WERI-Rb-1 (cell line): ENCODE measurements around the gene FZD2.
A peak's percentile ranks its signal among the peaks of the same experiment; 100 is the strongest.

ENCODE experiments used
- DNase-seq: peaks from one replicate; pipeline ENCODE4 v3.0.0-alpha.2; 2020
- H3K27ac ChIP-seq: fragments of 250-450 bp; sonication (Bioruptor Pico); 2 replicates; pipeline ENCODE4 v1.5.1; 2020; ENCODE audit warnings: mild to moderate bottlenecking, moderate library complexity
- H3K27me3 ChIP-seq: fragments of 250-450 bp; sonication (Bioruptor Pico); 2 replicates; pipeline ENCODE4 v1.5.1; 2021; ENCODE audit warnings: mild to moderate bottlenecking, low read depth, moderate library complexity; ENCODE audit not compliant: insufficient read depth, severe bottlenecking
- H3K36me3 ChIP-seq: fragments of 250-450 bp; sonication (Bioruptor Pico); 2 replicates; pipeline ENCODE4 v1.5.1; 2020; ENCODE audit warnings: mild to moderate bottlenecking, moderate library complexity
- H3K4me3 ChIP-seq: 2 replicates; pipeline ENCODE4 v1.5.1; 2011; ENCODE audit warnings: low read depth, mild to moderate bottlenecking, control low read depth, low read length
- H3K9me3 ChIP-seq: fragments of 250-450 bp; sonication (Bioruptor Pico); 2 replicates; pipeline ENCODE4 v1.5.1; 2021; ENCODE audit warnings: mild to moderate bottlenecking, moderate library complexity; ENCODE audit not compliant: severe bottlenecking
- TF ChIP-seq, protein P1 (sequence below): IDR thresholded peaks from 2 replicates; pipeline ENCODE4 v1.5.1; 2011; ENCODE audit warnings: low read depth, mild to moderate bottlenecking, control low read depth, inconsistent platforms, low read length

Gene FZD2

DNA sequence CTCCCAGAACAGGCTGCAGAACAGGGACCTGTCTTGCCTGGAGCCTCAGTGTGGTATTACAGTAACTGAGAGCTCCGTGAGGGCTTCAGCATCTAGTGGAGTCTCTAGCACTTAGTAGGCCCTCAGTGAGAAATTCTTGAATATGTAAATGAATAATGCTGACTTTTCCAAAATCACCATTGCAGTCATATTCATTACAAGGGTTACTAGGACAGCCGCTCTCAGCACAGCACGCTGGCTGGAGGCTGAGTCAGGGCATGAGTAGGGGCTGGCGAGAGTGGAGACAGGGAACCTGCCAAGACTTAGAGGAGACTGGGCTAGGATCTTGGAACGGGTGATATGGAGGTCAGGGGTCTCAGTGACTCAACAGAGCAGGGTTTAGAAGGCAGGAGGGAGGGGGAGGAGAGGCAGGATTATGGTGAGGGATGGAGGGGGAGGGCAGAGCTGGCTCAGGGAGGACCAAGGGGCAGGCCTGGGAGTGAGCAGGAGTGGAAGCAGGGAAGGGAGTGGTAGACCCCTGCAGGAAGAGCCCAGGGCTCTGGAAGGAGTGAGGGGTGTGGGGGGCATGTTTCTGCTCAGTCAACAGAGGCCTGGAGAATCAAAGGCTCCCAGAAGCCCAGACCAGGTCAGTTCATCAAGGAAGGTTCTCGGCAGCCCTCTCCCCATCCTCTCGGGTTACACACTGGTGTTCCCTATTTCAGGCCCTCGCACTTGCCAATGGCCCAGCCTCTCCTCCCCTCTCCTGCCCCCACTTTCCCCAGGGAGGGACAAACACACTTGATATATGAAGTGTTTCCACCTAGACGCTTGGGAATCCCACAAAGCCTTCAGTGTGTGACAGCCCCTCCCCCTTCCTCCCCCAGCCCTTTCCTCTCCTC is 42.3 kb downstream of the FZD2 start:
- TF ChIP-seq, protein P1, sequence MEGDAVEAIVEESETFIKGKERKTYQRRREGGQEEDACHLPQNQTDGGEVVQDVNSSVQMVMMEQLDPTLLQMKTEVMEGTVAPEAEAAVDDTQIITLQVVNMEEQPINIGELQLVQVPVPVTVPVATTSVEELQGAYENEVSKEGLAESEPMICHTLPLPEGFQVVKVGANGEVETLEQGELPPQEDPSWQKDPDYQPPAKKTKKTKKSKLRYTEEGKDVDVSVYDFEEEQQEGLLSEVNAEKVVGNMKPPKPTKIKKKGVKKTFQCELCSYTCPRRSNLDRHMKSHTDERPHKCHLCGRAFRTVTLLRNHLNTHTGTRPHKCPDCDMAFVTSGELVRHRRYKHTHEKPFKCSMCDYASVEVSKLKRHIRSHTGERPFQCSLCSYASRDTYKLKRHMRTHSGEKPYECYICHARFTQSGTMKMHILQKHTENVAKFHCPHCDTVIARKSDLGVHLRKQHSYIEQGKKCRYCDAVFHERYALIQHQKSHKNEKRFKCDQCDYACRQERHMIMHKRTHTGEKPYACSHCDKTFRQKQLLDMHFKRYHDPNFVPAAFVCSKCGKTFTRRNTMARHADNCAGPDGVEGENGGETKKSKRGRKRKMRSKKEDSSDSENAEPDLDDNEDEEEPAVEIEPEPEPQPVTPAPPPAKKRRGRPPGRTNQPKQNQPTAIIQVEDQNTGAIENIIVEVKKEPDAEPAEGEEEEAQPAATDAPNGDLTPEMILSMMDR = no peak
- Histone ChIP-seq H3K9me3 (no peaks in the 10 kb centered on the region), H3K27ac (peak overlapping the region; percentile 54), H3K4me3 (no peak overlapping the region), H3K36me3 (no peaks in the 10 kb centered on the region), H3K27me3 (no peaks in the 10 kb centered on the region)
- DNase-seq = peak; percentile 84

DNA sequence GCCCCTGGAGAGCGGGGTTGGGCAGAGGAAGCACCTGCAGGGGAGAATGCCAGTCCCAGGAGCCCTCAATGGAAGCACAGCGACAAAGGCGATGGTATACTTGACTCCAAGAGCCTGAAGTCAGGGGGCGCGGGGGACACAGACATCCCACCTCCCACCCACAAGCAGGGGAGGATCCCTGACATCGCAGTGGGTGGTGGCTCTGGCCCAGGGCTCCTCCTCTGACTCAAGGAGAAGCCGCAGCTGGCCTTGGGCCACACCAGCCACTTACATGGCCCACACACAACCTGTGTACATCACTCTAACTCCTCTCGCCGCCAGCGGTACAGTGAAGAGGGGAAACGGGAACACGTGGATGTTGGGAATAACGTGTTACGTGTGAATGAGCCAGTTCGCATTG is 44.3 kb downstream of the FZD2 start:
- DNase-seq = no peak
- H3K27me3 ChIP-seq = no peaks in the 10 kb centered on the region
- H3K27ac ChIP-seq = no peak overlapping the region
- no peak overlapping the region for H3K4me3 ChIP-seq
- peaks cover 4% of the 10 kb centered on the region for H3K9me3 ChIP-seq
- TF ChIP-seq, protein P1 = no peak
- H3K36me3 ChIP-seq = no peaks in the 10 kb centered on the region

DNA sequence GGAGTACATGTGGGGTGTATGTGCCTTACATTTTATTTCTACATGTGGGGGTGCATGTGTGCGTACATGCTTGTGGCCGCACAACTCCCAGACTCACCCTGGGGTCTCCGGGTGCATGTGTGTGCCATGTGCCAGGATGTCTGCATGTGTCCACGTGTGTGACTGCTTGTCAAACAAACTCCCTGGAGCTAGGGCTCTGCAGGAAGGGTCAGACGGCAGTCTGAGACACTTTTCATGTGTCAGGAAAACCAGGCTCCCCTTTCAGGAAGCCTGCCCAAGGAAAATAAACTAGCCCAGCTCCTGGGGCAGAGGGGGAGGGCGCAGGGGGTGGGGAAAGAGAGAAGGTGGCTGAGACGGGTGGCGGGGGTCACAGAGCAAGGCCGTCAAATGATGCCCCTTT is 44.7 kb downstream of the FZD2 start:
- no peak overlapping the region for H3K4me3 ChIP-seq
- H3K9me3 ChIP-seq = peaks cover 4% of the 10 kb centered on the region
- H3K27ac ChIP-seq = no peak overlapping the region
- TF ChIP-seq, protein P1 = no peak
- no peaks in the 10 kb centered on the region for H3K36me3 ChIP-seq
- DNase-seq = no peak
- no peaks in the 10 kb centered on the region for H3K27me3 ChIP-seq

DNA sequence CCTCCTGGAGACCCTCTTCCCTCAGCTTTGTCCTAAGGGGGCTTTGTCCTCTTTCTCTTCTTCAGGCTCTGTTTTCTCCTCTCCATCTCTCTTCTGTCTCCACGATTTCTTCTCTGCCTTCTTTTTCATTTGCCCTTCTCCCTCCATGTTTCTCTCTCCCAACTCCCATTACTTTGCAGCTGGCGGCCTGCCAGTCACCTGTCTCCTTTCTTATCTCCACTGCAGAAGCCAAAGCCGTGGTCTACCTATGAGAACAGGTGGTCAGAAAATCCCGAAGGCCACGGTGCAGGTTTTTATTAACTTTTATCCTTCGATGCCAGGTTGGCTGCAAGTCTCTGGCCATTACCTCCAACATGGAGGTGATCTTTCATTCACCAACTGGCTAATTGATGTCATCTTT is 45.1 kb downstream of the FZD2 start:
- no peak for DNase-seq
- Histone ChIP-seq H3K9me3 (peaks cover 4% of the 10 kb centered on the region), H3K4me3 (no peak overlapping the region), H3K27ac (no peak overlapping the region), H3K27me3 (no peaks in the 10 kb centered on the region), H3K36me3 (no peaks in the 10 kb centered on the region)
- TF ChIP-seq, protein P1 = no peak

DNA sequence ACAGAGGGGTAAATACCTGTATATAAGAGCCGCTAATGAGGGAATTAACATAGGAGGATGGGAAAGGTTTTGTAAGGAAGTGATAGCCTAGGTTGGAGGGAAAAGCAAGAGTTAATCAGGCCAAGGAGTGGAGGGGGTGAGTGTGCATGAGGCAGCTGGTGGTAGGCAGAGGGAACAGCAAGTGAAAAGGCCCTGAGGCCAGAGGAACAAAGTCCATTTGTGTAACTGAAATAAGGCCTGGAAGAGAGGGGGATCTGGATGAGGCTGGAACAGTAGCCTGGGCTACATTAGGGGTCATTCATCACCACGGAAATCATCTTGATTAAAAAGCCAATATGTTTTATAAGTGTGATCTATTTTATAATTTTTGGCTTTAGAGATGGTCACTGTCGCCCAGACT is 45.7 kb downstream of the FZD2 start:
- TF ChIP-seq, protein P1 = no peak

More for the DNA sequence above, 45.7 kb downstream of the FZD2 start:
- DNase-seq = no peak
- Histone ChIP-seq H3K36me3 (no peaks in the 10 kb centered on the region), H3K4me3 (no peak overlapping the region), H3K27me3 (no peaks in the 10 kb centered on the region), H3K9me3 (peaks cover 4% of the 10 kb centered on the region), H3K27ac (no peak overlapping the region)
